ENCODE data around the gene SLC16A1. TPM values are rescaled to one million over a fixed set of nuclear protein-coding genes. Genes with fewer than 3 reads are reported as not detected.
"Not testable (repeated sequence)": the region's sequence is repeated elsewhere in the genome, so short reads cannot be mapped to it uniquely, and the experiment has no call there.

SLC16A1 gene
- total RNA-seq, 1 experiment from 2014 or later = 328 TPM

DNA sequence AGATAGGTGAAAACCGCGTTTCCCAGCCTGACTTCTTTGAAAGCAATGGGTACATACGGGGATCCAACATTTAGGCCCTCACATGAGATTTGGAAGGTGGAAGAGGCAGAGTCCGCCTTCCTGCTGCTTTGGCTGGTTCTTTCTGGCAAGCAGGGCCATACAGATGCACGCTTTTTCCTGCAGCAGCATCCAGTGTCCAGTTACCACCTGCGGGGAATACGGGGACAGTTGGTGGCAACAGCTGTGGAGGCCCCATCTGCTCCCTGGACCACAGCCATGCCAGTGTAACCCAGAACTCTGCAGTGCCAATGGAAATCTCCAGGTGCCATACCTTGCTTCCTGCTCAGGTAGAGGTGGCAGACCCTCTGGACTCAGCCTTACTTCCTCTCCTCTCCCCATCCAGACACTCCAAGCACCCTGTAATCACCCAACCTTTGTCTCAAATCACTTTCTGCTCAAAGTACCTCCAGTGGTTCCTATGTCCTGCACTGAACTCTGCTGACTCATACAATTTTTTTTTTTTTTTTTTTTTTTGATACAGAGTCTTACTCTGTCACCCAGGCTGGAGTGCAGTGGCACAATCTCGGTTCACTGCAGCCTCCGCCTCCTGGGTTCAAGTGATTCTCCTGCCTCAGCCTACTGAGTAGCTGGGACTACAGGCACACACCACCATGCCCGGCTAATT lies 68.3 kb downstream of the SLC16A1 start:
- no peak overlapping the region for H3K4me3 Mint-ChIP-seq
- ATAC-seq = no peak
- TF ChIP-seq CBFB (CRISPR knock-in tag; IDR thresholded peaks at IDR 0.05; ENCODE audit: low read depth) = no peak
- TF ChIP-seq, protein P1, sequence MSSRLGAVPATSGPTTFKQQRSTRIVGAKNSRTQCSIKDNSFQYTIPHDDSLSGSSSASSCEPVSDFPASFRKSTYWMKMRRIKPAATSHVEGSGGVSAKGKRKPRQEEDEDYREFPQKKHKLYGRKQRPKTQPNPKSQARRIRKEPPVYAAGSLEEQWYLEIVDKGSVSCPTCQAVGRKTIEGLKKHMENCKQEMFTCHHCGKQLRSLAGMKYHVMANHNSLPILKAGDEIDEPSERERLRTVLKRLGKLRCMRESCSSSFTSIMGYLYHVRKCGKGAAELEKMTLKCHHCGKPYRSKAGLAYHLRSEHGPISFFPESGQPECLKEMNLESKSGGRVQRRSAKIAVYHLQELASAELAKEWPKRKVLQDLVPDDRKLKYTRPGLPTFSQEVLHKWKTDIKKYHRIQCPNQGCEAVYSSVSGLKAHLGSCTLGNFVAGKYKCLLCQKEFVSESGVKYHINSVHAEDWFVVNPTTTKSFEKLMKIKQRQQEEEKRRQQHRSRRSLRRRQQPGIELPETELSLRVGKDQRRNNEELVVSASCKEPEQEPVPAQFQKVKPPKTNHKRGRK (CRISPR knock-in tag; IDR thresholded peaks at IDR 0.05; ENCODE audit: borderline replicate concordance) = no peak
- TF ChIP-seq FOXJ3 (CRISPR knock-in tag; IDR thresholded peaks at IDR 0.05; ENCODE audit: borderline replicate concordance) = no peak
- no peak for TF ChIP-seq SMAD3 (CRISPR knock-in tag; IDR thresholded peaks at IDR 0.05; ENCODE audit: borderline replicate concordance)
- no peak for TF ChIP-seq TP53 (CRISPR knock-in tag; IDR thresholded peaks at IDR 0.05)
- no peak for TF ChIP-seq TEAD1 (CRISPR knock-in tag; IDR thresholded peaks at IDR 0.05)
- no peak for TF ChIP-seq NFE2L1 (CRISPR knock-in tag; IDR thresholded peaks at IDR 0.05)
- TF ChIP-seq, protein P2, sequence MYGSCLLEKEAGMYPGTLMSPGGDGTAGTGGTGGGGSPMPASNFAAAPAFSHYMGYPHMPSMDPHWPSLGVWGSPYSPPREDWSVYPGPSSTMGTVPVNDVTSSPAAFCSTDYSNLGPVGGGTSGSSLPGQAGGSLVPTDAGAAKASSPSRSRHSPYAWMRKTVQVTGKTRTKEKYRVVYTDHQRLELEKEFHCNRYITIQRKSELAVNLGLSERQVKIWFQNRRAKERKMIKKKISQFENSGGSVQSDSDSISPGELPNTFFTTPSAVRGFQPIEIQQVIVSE (CRISPR knock-in tag; IDR thresholded peaks at IDR 0.05; ENCODE audit: borderline replicate concordance) = no peak
- H3K27me3 Mint-ChIP-seq (ENCODE audit: low read depth) = no peaks in the 10 kb centered on the region
- 0 out of 2 replicates have a peak, but pooled peaks cover 3% of the 10 kb centered on the region for H3K36me3 Mint-ChIP-seq
- H3K4me1 Mint-ChIP-seq = peaks cover 7% of the 10 kb centered on the region
- no peak for DNase-seq (ENCODE audit: low spot score)
- POLR2A ChIA-PET = no interaction called here
- H3K9me3 Mint-ChIP-seq = 0 out of 2 replicates have a peak, but pooled peaks cover 6% of the 10 kb centered on the region
- CTCF ChIA-PET = no interaction called here
- H3K27ac Mint-ChIP-seq = no peak overlapping the region

DNA sequence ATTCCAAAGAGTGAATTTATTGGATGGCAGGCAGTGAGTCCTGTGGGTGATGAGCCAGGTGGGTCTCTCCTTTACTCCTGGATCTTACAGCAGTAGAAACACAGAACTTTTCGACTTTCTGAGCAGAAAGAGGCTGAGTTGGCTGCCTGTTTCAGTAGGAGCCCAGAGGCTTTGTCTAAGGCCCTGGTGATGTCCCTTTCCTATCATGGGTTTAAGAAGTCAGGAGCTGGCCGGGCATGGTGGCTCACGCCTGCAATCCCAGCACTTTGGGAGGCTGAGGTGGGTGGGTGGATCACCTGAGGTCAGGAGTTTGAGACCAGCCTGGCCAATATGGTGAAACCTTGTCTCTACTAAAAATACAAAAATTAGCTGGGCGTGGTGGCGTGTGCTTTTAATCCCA lies 71.0 kb downstream of the SLC16A1 start:
- H3K27ac Mint-ChIP-seq; H3K9me3 Mint-ChIP-seq; ATAC-seq; DNase-seq (ENCODE audit: low spot score); H3K4me3 Mint-ChIP-seq; H3K36me3 Mint-ChIP-seq; H3K27me3 Mint-ChIP-seq (ENCODE audit: low read depth); POLR2A ChIA-PET: not testable (repeated sequence)
- CTCF ChIA-PET = interaction anchor here (0.6 kb wide), 1 partner anchor 62 kb away, joined by 3 read pairs; no protein-coding TSS in a partner anchor
- H3K4me1 Mint-ChIP-seq = peaks cover 35% of the 10 kb centered on the region

DNA sequence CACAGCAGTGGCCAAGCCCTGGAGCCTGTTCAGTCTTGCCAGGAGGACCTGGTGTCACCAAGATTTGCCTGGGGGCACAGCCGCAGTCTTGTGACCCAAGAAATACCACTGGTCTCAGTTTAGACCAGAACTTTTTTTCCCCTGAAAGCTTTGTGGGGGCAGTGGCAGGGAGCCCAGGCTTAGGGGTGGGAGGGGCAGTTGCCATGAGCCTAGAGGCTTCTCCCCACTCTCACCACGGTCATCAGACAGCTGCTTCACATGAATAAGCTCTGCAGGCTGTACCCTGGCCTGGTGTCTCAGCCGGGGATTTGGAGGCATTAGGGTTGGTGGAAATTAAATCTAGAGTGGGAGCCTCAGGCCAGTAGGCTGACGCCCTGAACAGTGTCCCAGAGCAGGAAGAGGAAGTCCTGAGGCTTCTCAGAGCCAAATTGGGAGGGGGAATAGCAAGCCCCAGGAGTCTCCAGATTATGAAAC lies 73.7 kb downstream of the SLC16A1 start:
- Mint-ChIP-seq H3K9me3 (no peaks in the 10 kb centered on the region), H3K36me3 (no peaks in the 10 kb centered on the region), H3K27ac (no peak overlapping the region), H3K27me3 (ENCODE audit: low read depth) (no peaks in the 10 kb centered on the region), H3K4me3 (no peak overlapping the region), H3K4me1 (peaks cover 53% of the 10 kb centered on the region)
- DNase-seq (ENCODE audit: low spot score) (no peak), ATAC-seq (no peak)
- CTCF ChIA-PET = interaction anchor here (0.8 to 7.5 kb wide), 10 partner anchors 13 to 191 kb away, joined by 3 to 72 read pairs (median 8); partner anchors contain the start of genes LRIG2, PPM1J and SLC16A1
- TF ChIP-seq, protein P3, sequence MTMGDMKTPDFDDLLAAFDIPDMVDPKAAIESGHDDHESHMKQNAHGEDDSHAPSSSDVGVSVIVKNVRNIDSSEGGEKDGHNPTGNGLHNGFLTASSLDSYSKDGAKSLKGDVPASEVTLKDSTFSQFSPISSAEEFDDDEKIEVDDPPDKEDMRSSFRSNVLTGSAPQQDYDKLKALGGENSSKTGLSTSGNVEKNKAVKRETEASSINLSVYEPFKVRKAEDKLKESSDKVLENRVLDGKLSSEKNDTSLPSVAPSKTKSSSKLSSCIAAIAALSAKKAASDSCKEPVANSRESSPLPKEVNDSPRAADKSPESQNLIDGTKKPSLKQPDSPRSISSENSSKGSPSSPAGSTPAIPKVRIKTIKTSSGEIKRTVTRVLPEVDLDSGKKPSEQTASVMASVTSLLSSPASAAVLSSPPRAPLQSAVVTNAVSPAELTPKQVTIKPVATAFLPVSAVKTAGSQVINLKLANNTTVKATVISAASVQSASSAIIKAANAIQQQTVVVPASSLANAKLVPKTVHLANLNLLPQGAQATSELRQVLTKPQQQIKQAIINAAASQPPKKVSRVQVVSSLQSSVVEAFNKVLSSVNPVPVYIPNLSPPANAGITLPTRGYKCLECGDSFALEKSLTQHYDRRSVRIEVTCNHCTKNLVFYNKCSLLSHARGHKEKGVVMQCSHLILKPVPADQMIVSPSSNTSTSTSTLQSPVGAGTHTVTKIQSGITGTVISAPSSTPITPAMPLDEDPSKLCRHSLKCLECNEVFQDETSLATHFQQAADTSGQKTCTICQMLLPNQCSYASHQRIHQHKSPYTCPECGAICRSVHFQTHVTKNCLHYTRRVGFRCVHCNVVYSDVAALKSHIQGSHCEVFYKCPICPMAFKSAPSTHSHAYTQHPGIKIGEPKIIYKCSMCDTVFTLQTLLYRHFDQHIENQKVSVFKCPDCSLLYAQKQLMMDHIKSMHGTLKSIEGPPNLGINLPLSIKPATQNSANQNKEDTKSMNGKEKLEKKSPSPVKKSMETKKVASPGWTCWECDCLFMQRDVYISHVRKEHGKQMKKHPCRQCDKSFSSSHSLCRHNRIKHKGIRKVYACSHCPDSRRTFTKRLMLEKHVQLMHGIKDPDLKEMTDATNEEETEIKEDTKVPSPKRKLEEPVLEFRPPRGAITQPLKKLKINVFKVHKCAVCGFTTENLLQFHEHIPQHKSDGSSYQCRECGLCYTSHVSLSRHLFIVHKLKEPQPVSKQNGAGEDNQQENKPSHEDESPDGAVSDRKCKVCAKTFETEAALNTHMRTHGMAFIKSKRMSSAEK (CRISPR knock-in tag; IDR thresholded peaks at IDR 0.05; ENCODE audit: borderline replicate concordance) = no peak
- TF ChIP-seq ZNF396 (CRISPR knock-in tag; IDR thresholded peaks at IDR 0.05; ENCODE audit: borderline replicate concordance) = no peak
- TF ChIP-seq, protein P4, sequence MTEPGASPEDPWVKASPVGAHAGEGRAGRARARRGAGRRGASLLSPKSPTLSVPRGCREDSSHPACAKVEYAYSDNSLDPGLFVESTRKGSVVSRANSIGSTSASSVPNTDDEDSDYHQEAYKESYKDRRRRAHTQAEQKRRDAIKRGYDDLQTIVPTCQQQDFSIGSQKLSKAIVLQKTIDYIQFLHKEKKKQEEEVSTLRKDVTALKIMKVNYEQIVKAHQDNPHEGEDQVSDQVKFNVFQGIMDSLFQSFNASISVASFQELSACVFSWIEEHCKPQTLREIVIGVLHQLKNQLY (CRISPR knock-in tag; IDR thresholded peaks at IDR 0.05) = no peak
- TF ChIP-seq, protein P5, sequence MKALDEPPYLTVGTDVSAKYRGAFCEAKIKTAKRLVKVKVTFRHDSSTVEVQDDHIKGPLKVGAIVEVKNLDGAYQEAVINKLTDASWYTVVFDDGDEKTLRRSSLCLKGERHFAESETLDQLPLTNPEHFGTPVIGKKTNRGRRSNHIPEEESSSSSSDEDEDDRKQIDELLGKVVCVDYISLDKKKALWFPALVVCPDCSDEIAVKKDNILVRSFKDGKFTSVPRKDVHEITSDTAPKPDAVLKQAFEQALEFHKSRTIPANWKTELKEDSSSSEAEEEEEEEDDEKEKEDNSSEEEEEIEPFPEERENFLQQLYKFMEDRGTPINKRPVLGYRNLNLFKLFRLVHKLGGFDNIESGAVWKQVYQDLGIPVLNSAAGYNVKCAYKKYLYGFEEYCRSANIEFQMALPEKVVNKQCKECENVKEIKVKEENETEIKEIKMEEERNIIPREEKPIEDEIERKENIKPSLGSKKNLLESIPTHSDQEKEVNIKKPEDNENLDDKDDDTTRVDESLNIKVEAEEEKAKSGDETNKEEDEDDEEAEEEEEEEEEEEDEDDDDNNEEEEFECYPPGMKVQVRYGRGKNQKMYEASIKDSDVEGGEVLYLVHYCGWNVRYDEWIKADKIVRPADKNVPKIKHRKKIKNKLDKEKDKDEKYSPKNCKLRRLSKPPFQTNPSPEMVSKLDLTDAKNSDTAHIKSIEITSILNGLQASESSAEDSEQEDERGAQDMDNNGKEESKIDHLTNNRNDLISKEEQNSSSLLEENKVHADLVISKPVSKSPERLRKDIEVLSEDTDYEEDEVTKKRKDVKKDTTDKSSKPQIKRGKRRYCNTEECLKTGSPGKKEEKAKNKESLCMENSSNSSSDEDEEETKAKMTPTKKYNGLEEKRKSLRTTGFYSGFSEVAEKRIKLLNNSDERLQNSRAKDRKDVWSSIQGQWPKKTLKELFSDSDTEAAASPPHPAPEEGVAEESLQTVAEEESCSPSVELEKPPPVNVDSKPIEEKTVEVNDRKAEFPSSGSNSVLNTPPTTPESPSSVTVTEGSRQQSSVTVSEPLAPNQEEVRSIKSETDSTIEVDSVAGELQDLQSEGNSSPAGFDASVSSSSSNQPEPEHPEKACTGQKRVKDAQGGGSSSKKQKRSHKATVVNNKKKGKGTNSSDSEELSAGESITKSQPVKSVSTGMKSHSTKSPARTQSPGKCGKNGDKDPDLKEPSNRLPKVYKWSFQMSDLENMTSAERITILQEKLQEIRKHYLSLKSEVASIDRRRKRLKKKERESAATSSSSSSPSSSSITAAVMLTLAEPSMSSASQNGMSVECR (CRISPR knock-in tag; IDR thresholded peaks at IDR 0.05; ENCODE audit: borderline replicate concordance) = no peak
- no peak for TF ChIP-seq NR2C2 (CRISPR knock-in tag; IDR thresholded peaks at IDR 0.05)
- TF ChIP-seq, protein P6, sequence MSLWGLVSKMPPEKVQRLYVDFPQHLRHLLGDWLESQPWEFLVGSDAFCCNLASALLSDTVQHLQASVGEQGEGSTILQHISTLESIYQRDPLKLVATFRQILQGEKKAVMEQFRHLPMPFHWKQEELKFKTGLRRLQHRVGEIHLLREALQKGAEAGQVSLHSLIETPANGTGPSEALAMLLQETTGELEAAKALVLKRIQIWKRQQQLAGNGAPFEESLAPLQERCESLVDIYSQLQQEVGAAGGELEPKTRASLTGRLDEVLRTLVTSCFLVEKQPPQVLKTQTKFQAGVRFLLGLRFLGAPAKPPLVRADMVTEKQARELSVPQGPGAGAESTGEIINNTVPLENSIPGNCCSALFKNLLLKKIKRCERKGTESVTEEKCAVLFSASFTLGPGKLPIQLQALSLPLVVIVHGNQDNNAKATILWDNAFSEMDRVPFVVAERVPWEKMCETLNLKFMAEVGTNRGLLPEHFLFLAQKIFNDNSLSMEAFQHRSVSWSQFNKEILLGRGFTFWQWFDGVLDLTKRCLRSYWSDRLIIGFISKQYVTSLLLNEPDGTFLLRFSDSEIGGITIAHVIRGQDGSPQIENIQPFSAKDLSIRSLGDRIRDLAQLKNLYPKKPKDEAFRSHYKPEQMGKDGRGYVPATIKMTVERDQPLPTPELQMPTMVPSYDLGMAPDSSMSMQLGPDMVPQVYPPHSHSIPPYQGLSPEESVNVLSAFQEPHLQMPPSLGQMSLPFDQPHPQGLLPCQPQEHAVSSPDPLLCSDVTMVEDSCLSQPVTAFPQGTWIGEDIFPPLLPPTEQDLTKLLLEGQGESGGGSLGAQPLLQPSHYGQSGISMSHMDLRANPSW (CRISPR knock-in tag; conservative IDR thresholded peaks at IDR 0.05; ENCODE audit: low read depth) = no peak
- POLR2A ChIA-PET = interaction anchor here (1.0 kb wide), 1 partner anchor 190 kb away, joined by 4 read pairs; the partner anchor contains the start of gene LRIG2
